Heart left ventricle (tissue), 16 donors: ENCODE measurements around the gene NPTXR. TPM values are rescaled to one million over a fixed set of nuclear protein-coding genes. Genes with fewer than 3 reads are reported as not detected.

Experiments used
- ATAC-seq, 4 donors: fragments of 200-7000 bp; cut with Tn5 transposase; one replicate each; pipeline ENCODE4 v1.9.1; 2020 to 2022; ENCODE audit warnings: moderate library complexity in 4 of 4, mild to moderate bottlenecking in 3 of 4, moderate number of reproducible peaks in 1 of 4
- DNase-seq, 5 donors: peaks; one replicate each; pipeline ENCODE4 v3.0.0-alpha.2; 2020
- H3K27ac ChIP-seq, 12 donors: fragments of 200-600 bp; sonication (generic) in 4 of 12; one replicate each; pipeline versions ENCODE4 v1.5.0 to v1.8.0; 2016 to 2022; ENCODE audit warnings: mild to moderate bottlenecking in 2 of 12
- H3K27me3 ChIP-seq, 9 donors: fragments of 200-600 bp; sonication (generic) in 2 of 9; one replicate each; pipeline versions ENCODE4 v1.5.1 to v1.8.0; 2016 to 2022; ENCODE audit warnings: mild to moderate bottlenecking in 3 of 9
- H3K36me3 ChIP-seq, 9 donors: fragments of 200-600 bp; sonication (generic) in 2 of 9; one replicate each; pipeline versions ENCODE4 v1.5.0 to v1.8.0; 2018 to 2022; ENCODE audit warnings: mild to moderate bottlenecking in 2 of 9
- H3K4me1 ChIP-seq, 12 donors: fragments of 200-600 bp; sonication (generic) in 4 of 12; one replicate each; pipeline versions ENCODE4 v1.5.0 to v1.8.0; 2016 to 2022; ENCODE audit warnings: mild to moderate bottlenecking in 3 of 12
- H3K4me3 ChIP-seq, 12 donors: fragments of 200-600 bp; sonication (generic) in 4 of 12; one replicate each; pipeline versions ENCODE4 v1.5.0 to v1.8.0; 2017 to 2022; ENCODE audit warnings: mild to moderate bottlenecking in 9 of 12, moderate library complexity in 4 of 12
- H3K9me3 ChIP-seq, 12 donors: fragments of 200-600 bp; sonication (generic) in 4 of 12; one replicate each; pipeline versions ENCODE4 v1.5.0 to v1.8.0; 2016 to 2022; ENCODE audit warnings: mild to moderate bottlenecking in 1 of 12
- CTCF ChIP-seq, 12 donors: fragments of 200-600 bp; sonication (generic) in 4 of 12; IDR thresholded peaks; one replicate each; pipeline versions ENCODE4 v1.5.0 to v1.8.0; 2018 to 2022; ENCODE audit warnings: antibody characterized with exemption in 12 of 12, mild to moderate bottlenecking in 5 of 12
- POLR2A ChIP-seq, 2 donors: fragments of 450-650 bp; IDR thresholded peaks; one replicate each; pipeline ENCODE4 v1.6.1; 2017; ENCODE audit warnings: antibody characterized with exemption in 2 of 2, mild to moderate bottlenecking in 2 of 2, moderate library complexity in 2 of 2
- WGBS, 4 donors: extraction: QIAGEN DNeasy Blood & Tissue Kit in 2 of 4; methylation state at CpG; one replicate each; pipeline versions ENCODE4 v1.1.5 to v1.1.7; 2013 to 2018; 5-methylcytosine and 5-hydroxymethylcytosine counted together
- intact Hi-C, 10 donors: fragments of 100-400 bp; cut with DNase I; formaldehyde crosslinking; loops; one replicate each; pipeline versions ENCODE4 v1.11.1 to v1.14.2; 2022
- polyA plus RNA-seq, 2 donors: library from polyadenylated mRNA; stranded (reverse); fragments of 200-250 nt; gene quantifications; one replicate each; pipeline ENCODE4 v1.2.3, GENCODE V29; 2013
- total RNA-seq, 9 donors: library from RNA; depleted of rRNA in 2 of 9; stranded (reverse); fragments of >200 nt in 2 of 9; fragmentation: NEBNext Ultra II Directional in 3 of 9; extraction: Animal tissue kit (Norgen Biotek cat#: 25700) in 3 of 9; gene quantifications; one replicate each; pipeline versions ENCODE4 v1.1.0 to v1.2.4, GENCODE V29; 2016 to 2023
- donor health status: ischemic (EF 13 %, LVEDD 7.1; RV severe dilation, severe dysfunction).
- donor health status: healthy with polysubstance abuse.
- donor health status: DM: no; HTN: yes; CAD: no.
- donor health status: DM: no; HTN: no; CAD: no.
- donor health status: ischemic (EF 25% LVEDD 6.9; RV normal size, moderate dysfunction).
- donor health status: ischemic (EF 25% LVEDD 5.7; RV mildly dilated, moderate dysfunction).
- donor health status: healthy.
- donor health status: DM: yes; HTN: yes; CAD: no.
- donor health status: ischemic (EF 35%, LVEDD 5.7; RV mildly dilated, moderate dysfunction).
- donor health status: nonischemic (EF 11% LVEDD 7.7; RV severe dilation, severe dysfunction).
- donor health status: DM: yes; HTN: yes; CAD: no.
- donor health status: PGD.
- donor health status: ischemic (EF 29% LVEDD 5.4; RV normal size, mild dysfunction).
- donor health status: nonischemic (EF 23%, LVEDD 6.1; RV moderate dilation, normal function).

NPTXR gene
- total and polyA plus RNA-seq, 11 donors: 15.4 to 34.0 (median 19.1) TPM

- Histone ChIP-seq H3K36me3 (no peaks in the 10 kb centered on the region), H3K27me3 (no peaks in the 10 kb centered on the region), H3K9me3 (no peaks in the 10 kb centered on the region), H3K27ac (no peak overlapping the region), H3K4me1 (no peaks in the 10 kb centered on the region), H3K4me3 (no peak overlapping the region)
- DNase-seq: no peak
- intact Hi-C loops: no loop called here
- no peak for ATAC-seq
- WGBS, 4 donors: 83 to 94% (median 86%) methylated on average over 4 of the region's 4 CpGs
- no peak for TF ChIP-seq CTCF (IDR thresholded peaks at IDR 0.05)
These were observed 14.3 kb downstream of the NPTXR start for GRCh38 chr22:38829485-38829884.

GRCh38 chr22:38828616-38829205, 15.1 kb downstream of the NPTXR start:
- no peaks in the 10 kb centered on the region for H3K4me1 ChIP-seq
- no peak overlapping the region for H3K4me3 ChIP-seq
- H3K27ac ChIP-seq: no peak overlapping the region
- TF ChIP-seq POLR2A (IDR thresholded peaks at IDR 0.05) (no peak), CTCF (IDR thresholded peaks at IDR 0.05) (no peak)
- 72 to 85% (median 81%) methylated on average over 8 to 10 of the region's 10 CpGs for WGBS, 4 donors
- no peaks in the 10 kb centered on the region for H3K27me3 ChIP-seq
- H3K36me3 ChIP-seq: no peaks in the 10 kb centered on the region
- DNase-seq (no peak), ATAC-seq (no peak)
- intact Hi-C loops: no loop called here
- H3K9me3 ChIP-seq: no peaks in the 10 kb centered on the region

GRCh38 chr22:38828191-38828590, 15.6 kb downstream of the NPTXR start:
- intact Hi-C loops: no loop called here
- Histone ChIP-seq H3K36me3 (no peaks in the 10 kb centered on the region), H3K9me3 (no peaks in the 10 kb centered on the region), H3K4me3 (no peak overlapping the region), H3K27me3 (no peaks in the 10 kb centered on the region), H3K4me1 (no peaks in the 10 kb centered on the region), H3K27ac (no peak overlapping the region)
- DNase-seq: no peak
- ATAC-seq: no peak
- 60 to 75% (median 67%) methylated on average over 8 to 11 of the region's 11 CpGs for WGBS, 4 donors
- TF ChIP-seq POLR2A (IDR thresholded peaks at IDR 0.05) (no peak), CTCF (IDR thresholded peaks at IDR 0.05) (no peak)

GRCh38 chr22:38827510-38827909, 16.3 kb downstream of the NPTXR start:
- Histone ChIP-seq H3K27ac (no peak overlapping the region), H3K27me3 (no peaks in the 10 kb centered on the region), H3K4me1 (no peaks in the 10 kb centered on the region), H3K4me3 (no peak overlapping the region), H3K9me3 (no peaks in the 10 kb centered on the region), H3K36me3 (no peaks in the 10 kb centered on the region)
- DNase-seq (no peak), ATAC-seq (no peak)
- TF ChIP-seq CTCF (IDR thresholded peaks at IDR 0.05) (no peak), POLR2A (IDR thresholded peaks at IDR 0.05) (no peak)
- intact Hi-C loops: no loop called here
